Measurements from ENCODE around the gene STEAP2.
"Not testable (repeated sequence)": the region's sequence is repeated elsewhere in the genome, so short reads cannot be mapped to it uniquely, and the experiment has no call there.

The STEAP2 gene

GRCh38 chr7:90211391-90212148 lies at the start of gene STEAP2:
STEAP2 (plus strand) TSS chr7:90211740; CDS start chr7:90225083, 13,343 bp downstream.
- no peak for DNase-seq (ENCODE audit: low read depth)

- no peak for DNase-seq (ENCODE audit: low read depth)
These were observed 48.0 kb upstream of the STEAP2 start for GRCh38 chr7:90163534-90163933.

GRCh38 chr7:90165724-90166123 lies 45.8 kb upstream of the STEAP2 start:
- DNase-seq (ENCODE audit: low read depth), result no peak

GRCh38 chr7:90166153-90166552 lies 45.4 kb upstream of the STEAP2 start:
- DNase-seq (ENCODE audit: low read depth), result no peak

GRCh38 chr7:90167361-90167760 lies 44.2 kb upstream of the STEAP2 start:
- no peak for DNase-seq (ENCODE audit: low read depth)

- no peak for DNase-seq (ENCODE audit: low read depth)
These were observed 41.6 kb upstream of the STEAP2 start for GRCh38 chr7:90169891-90170290.

- DNase-seq (ENCODE audit: low read depth), result no peak
These were observed 39.4 kb upstream of the STEAP2 start for GRCh38 chr7:90172121-90172520.

- DNase-seq (ENCODE audit: low read depth), result no peak
These were observed 38.9 kb upstream of the STEAP2 start for GRCh38 chr7:90172624-90173023.

- DNase-seq (ENCODE audit: low read depth), result no peak
These were observed 38.3 kb upstream of the STEAP2 start for GRCh38 chr7:90173127-90173844.

- DNase-seq (ENCODE audit: low read depth), result no peak
These were observed 35.9 kb upstream of the STEAP2 start for GRCh38 chr7:90175667-90176066.

- DNase-seq (ENCODE audit: low read depth), result no peak
These were observed 35.3 kb upstream of the STEAP2 start for GRCh38 chr7:90176195-90176594.

- no peak for DNase-seq (ENCODE audit: low read depth)
These were observed 33.4 kb upstream of the STEAP2 start for GRCh38 chr7:90178166-90178565.

- DNase-seq (ENCODE audit: low read depth), result no peak
These were observed 32.8 kb upstream of the STEAP2 start for GRCh38 chr7:90178679-90179278.

- DNase-seq (ENCODE audit: low read depth), result no peak
These were observed 31.4 kb upstream of the STEAP2 start for GRCh38 chr7:90180011-90180585.

GRCh38 chr7:90180649-90181048 lies 30.9 kb upstream of the STEAP2 start:
- DNase-seq (ENCODE audit: low read depth), result no peak

- DNase-seq (ENCODE audit: low read depth), result no peak
These were observed 30.1 kb upstream of the STEAP2 start for GRCh38 chr7:90181485-90181884.

GRCh38 chr7:90186290-90186689 lies 25.2 kb upstream of the STEAP2 start:
- DNase-seq (ENCODE audit: low read depth), result not testable (repeated sequence)

GRCh38 chr7:90187507-90188050 lies 24.0 kb upstream of the STEAP2 start:
- no peak for DNase-seq (ENCODE audit: low read depth)

GRCh38 chr7:90188281-90188680 lies 23.3 kb upstream of the STEAP2 start:
- no peak for DNase-seq (ENCODE audit: low read depth)

- no peak for DNase-seq (ENCODE audit: low read depth)
These were observed 20.5 kb upstream of the STEAP2 start for GRCh38 chr7:90190995-90191394.

GRCh38 chr7:90191648-90192047 lies 19.9 kb upstream of the STEAP2 start:
- DNase-seq (ENCODE audit: low read depth), result no peak

All from stimulated activated CD8-positive, alpha-beta memory T cell treated with anti-CD3 and anti-CD28 coated beads, Interleukin-12 subunit alpha, Interleukin-12 subunit beta, amount 100 ng/mL, for 4 hours (primary cell).